ENCODE measurements around the gene ZNF181.

GRCh38 chr19:34687348-34687747 is 46.7 kb upstream of the ZNF181 start:
- no peak for TF ChIP-seq CTCF (IDR thresholded peaks at IDR 0.05; ENCODE audit: low read depth, low read length, missing input control)
- no peak for TF ChIP-seq SP1 (IDR thresholded peaks at IDR 0.05)
- no peak for TF ChIP-seq TAF1 (conservative IDR thresholded peaks at IDR 0.05)
- TF ChIP-seq, protein P1, sequence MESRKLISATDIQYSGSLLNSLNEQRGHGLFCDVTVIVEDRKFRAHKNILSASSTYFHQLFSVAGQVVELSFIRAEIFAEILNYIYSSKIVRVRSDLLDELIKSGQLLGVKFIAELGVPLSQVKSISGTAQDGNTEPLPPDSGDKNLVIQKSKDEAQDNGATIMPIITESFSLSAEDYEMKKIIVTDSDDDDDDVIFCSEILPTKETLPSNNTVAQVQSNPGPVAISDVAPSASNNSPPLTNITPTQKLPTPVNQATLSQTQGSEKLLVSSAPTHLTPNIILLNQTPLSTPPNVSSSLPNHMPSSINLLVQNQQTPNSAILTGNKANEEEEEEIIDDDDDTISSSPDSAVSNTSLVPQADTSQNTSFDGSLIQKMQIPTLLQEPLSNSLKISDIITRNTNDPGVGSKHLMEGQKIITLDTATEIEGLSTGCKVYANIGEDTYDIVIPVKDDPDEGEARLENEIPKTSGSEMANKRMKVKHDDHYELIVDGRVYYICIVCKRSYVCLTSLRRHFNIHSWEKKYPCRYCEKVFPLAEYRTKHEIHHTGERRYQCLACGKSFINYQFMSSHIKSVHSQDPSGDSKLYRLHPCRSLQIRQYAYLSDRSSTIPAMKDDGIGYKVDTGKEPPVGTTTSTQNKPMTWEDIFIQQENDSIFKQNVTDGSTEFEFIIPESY (IDR thresholded peaks at IDR 0.05): no peak

All from liver (tissue), 3 donors.